Measurements from ENCODE around the gene STARD13. TPM values are rescaled to one million over a fixed set of nuclear protein-coding genes. Genes with fewer than 3 reads are reported as not detected.
A peak's percentile ranks its signal among the peaks of the same experiment; 100 is the strongest.

STARD13 gene
- total RNA-seq, 1 experiment from 2014 or later: 9.4 TPM

DNA sequence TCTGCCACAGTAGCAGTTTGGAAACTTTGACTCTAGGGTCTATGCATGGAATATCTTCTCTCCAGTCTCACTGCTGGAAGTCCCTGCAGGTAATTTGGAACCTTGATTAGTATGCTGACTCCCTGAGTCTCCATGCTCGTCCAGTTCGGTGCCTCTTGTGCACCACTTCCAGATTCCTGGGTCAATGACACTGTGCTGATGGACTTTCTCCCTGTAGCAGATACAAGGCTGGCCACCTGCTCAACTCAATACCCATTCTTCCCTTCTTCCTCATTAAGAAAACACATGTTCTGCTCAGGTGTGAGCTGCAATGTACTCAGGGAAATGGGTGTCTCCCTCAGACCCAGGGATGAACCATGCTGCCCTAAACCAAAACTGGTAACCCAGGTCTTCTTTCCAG is 170.3 kb downstream of the STARD13 start:
- DNase-seq (ENCODE audit: low read depth): no peak

DNA sequence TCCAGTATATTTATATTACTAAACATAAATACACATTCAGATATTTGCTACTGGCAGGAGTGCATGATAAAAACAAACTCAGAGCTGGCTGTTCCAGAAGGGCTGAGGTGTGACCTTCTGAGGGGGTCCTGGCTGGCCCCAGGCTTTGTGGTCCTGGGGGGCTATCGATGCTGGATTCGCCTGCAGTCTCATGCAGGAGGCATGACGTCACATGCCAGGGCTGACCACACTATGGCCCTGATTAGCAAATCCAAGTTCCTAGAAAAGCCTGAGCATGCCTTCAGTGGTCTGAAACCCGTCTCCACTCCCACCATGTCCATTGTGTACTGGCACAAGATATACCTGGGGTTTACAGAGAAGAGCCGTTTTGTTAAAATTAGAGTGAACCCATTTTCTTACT is 171.4 kb downstream of the STARD13 start:
- no peak for DNase-seq (ENCODE audit: low read depth)

DNA sequence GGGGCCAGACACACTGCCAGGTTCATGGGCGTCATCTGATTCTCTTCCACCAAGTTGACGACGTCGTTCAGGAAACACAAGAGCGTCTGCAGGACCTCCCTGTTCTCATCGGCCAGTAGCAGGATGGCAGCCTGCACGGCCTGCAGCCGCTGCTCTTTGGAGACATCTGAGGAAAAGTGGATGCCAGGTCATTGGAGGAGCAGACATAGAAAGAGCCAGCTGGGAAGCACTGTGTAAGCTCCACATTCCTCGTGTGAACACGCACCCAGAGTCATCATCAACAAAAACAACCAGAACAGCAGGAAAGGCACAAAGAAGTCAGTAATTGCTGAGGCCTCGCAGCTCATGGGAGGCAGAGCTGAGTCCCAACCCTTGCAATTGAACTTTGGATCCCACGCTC is 172.8 kb downstream of the STARD13 start:
- no peak for DNase-seq (ENCODE audit: low read depth)

DNA sequence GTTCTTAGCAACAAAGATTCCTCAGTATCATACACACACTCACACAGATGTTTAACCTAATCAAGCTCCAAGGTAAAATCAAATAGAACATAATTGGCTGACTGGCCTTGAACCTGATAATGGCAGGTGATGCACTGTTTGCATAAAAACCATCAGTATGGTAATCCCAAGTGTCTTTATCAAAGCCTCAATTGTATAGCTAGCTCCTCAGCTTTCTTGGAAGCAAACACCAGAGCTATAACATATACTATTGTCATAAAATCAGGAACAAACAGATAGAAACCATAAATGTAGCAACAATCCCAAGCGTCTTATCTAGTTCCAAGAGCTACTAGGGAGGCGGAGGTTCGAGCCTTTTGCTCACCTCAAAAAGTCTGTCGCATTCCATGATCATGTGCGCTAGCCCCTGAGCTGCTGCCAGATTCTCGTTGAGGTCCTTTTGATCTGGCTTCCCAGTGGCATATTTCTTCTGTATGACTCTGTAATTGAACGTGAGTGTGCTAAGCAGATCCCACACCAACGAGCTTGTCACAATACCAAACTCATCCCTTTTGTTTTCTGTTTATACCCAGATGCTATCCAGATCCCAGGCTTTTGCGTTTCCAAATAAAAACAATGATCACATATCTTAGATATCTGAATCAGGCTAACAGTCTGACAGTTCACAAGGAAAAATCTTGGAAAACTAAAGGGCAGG is 174.0 kb downstream of the STARD13 start:
- no peak for DNase-seq (ENCODE audit: low read depth)

DNA sequence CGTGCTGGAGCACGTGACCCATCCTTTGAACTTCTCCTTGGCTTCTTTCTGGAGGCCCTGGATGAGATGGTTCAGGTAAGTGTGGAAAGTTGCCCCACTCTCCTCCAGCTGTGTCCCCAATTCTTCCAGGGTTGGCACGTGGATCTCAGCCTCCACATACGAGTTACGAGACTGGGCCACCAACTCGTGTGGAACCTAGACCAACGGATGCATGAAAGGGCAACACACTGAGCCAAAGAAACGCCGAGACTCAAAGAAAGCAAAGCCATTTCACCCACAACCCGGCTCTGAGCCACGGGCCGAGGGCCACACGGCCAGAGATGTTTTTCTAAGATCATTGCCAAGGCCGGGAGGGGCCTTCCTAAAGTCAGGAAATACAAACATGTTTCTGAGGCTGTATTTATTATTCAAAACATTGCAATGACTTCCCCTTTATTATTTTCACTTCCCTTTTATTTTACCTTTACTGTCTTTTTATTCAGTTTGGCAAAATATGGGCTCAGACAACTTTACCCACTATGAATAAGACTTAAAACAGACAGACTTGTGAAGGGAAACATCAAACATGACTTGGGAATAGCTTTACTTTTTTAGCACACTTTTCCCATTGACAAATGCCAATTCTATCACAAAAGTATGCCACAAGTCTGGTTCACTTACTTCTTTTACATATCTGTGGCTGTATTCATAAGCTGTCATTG is 174.7 kb downstream of the STARD13 start:
- DNase-seq (ENCODE audit: low read depth): no peak

DNA sequence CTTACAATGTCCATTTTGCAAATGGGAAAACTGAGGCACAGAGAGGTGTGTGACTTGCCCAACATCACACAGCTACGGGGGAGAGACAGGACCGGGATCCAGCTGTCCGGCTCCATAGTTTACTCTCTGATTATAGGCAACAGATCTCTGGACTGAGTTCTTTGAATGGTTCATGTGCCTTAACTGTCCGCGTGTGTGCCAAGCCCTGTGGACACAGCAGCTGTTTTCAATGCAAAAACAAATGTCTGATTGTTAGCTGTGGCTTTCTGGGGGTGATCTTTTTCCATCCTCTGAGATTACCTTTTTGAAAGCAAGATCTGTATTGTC is 175.2 kb downstream of the STARD13 start:
- no peak for DNase-seq (ENCODE audit: low read depth)

DNA sequence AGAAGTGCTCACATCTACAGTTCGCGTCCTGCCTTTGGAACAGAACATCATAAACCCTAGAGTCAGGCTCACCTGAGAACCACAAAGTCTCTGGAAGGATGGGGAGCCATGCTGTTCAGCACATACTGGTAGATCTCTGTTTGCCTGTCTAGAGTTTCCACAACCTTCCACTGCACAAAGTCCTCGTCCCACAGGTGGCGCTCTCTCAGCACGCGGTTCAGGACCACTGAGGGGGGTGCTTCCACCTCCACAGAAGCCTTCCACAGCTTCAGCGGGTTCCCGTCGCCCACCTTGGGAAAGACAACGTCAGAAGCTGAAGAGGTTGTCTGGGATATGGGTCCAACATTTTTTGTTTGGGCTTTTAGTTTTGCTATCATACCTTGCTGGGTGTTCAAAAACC is 175.8 kb downstream of the STARD13 start:
- DNase-seq (ENCODE audit: low read depth): no peak

DNA sequence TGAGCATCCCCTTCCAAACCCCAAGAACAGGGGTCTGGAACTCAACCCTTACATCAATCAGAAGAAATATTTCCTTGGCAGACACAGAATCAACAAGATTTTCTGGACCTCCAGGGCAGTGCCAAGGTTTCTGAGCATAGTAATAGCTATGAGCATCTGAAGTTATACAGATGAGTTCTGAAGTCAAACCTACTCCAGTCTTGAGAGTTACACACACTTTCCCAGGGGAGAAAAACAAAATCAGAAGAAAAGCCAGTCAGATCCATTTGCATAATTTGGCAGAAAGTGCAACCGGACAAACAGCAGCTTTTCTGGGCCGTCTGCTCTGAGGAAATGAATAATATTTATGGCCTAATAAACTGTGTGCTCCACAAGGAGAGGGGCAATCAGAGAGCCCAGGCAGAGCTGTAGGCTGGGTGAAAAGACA is 176.3 kb downstream of the STARD13 start:
- peak; percentile 15 for DNase-seq (ENCODE audit: low read depth)

DNA sequence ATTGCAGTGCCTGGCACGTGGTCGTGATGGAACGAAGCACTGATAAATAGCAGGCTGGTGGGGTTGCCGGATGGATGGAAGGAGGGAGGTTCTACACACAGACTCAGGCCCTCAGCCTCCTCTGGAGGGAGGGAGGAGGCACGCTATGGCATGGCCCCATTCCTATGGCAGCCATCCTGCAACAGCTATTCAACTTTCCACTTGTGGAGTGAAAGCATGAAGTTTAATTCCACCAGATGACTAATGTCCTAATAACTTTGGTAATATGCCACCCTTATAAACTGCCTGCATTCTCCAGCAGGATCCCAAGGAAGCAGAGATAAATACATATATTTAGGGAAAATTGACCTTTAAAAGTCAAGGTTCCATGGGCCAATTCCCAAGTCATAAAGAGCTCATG is 176.9 kb downstream of the STARD13 start:
- DNase-seq (ENCODE audit: low read depth): peak; percentile 56

DNA sequence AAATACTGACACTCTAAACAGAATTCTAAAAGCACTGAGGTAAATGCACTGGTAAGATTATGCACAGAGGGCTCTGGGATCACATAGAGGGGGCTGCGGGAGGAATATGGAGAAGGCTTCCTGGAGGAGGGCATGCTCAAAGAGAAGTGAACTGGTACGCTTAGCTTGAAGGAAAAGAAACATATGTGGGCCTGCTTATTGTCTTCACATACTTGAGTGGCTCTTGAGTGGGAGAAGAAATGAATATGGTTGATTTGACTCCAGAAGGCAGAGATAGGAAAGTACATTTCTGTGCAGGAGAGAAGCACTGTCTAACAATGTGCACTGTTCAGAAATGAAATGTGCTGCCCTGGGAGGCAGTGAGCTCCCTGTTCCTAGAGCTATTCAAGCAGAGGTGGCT is 178.2 kb downstream of the STARD13 start:
- no peak for DNase-seq (ENCODE audit: low read depth)

DNA sequence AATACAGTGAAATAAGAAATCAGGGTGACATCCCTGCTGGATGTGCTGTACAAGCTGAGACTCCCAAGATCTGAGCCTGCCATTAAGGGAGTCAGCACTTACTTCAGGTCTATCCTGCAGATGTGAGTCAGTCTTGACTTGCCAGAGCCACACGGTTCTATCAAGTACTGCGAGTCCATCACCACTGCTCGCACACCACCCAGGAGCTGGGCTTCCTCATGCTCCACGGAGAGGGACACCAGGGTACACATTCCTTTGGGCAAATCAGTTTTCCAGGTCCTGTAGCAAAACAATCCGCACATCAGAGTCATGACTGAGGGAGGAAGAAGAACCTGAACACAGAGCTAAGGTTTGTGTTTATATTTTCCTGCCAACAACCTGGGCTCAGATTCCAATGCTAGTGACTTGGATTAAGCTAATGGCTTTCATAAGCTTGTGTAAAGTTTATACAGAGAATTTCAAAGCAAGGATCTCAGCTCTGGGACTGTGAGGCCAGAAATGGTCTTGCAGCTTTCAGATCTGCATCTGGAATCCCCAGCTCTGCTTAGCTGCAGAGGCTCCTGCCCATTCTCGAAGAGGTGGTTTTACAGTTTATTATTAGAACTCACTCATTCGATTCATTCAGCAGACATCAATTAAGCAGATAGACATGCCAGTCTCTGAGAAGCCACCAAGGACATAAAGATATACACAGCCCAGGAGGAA is 178.7 kb downstream of the STARD13 start:
- DNase-seq (ENCODE audit: low read depth): no peak

DNA sequence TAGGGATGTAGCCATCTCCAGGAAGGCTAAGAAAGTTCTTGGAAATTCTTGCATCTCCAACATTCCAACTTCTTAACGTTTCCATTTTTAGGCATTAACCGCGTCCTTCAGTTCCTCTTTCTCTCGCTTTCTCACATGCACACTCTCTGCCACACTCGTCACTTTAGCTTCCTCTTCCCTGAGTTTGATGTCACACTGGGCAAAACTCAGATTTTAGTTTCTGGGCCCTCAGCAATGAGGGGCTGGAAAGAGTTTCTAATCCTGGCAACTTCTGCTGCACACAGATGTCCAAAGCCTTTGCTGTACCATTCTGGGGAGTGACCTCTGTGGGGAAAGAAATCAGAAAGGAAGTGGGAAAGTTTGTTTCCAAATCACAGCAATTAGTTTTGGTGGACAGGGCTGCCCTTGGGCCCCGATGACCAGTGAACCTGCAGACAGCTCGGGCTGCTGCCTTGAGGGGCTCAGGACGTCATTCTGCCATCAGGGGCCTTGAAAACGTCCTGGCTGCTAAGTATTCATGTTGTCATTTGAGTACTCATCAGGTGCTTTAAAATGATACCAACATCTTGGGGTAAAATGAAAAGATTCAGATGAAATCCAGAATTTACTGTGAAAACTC is 180.1 kb downstream of the STARD13 start:
- no peak for DNase-seq (ENCODE audit: low read depth)

DNA sequence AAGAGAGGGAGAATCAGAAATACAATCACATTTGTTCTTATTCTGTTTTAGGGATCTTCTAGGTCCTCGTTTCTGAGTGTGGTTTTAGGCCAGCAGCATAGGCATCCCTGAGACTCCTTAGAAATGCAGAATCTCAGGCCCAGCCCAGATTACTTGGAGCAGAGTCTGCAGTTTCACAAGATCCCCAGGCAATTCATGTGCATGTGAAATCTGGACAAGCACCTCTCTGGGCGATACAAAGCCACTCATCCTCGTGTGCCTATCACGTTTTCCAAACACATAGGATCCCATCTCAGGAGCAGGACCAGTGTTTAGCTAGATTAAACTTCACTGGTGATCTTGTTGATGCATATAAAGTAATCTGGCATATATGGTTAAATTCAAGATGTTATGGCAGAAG is 182.1 kb downstream of the STARD13 start:
- no peak for DNase-seq (ENCODE audit: low read depth)

DNA sequence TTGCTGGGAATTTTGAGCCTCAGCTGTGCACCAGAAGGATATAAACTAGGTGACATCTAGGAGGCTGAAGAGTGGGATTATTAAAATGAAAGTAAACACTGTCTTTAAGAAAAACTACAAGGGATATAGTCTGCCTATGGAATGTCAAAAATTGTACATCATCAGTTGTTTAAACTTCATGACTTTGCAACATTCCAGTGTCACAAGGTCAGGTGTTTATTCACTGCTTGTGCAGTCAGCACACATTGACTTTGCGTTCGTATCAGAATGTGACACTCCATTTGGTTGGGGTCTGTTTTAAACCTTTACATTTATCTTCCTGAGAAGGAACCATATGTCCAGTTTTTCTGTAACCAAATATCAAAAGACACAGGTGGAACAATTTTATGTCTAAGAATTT is 183.7 kb downstream of the STARD13 start:
- DNase-seq (ENCODE audit: low read depth): no peak

DNA sequence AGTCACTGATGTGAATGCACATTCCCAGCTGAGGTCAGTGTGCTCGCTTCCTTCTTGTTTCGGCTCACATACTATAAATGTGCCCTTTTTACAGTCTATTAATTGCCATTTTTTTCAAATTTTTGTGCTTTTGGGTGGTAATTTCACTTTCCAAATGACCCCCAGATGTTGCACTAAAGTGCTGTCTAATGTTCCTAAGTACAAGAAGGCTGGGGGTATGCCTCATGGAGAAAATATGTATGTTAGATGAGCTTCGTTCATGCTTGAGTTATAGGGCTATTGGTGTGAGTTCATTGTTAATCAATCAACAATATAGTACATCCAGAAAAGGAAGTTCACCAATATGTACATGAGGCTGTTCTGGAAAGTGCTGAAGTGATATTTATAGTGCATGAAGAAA is 184.7 kb downstream of the STARD13 start:
- DNase-seq (ENCODE audit: low read depth): no peak

DNA sequence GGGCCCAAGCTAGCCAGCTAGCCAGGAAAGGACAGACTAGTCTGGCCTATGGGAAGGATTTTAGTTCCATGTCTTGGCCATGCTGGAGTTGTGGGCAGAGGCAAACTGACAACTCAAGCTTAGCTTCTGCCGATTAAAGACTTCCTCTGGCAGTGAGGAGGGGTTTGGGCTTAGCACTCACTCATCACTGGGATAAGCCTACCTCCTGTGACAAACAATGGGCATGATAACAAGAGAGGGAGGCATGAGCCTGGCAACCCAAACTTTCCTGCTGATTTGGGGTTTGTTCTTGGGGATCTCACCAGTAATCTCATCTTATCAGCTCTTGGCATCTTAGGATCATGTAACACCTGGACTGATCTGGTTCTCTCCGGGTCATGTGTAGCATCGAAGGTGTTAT is 185.7 kb downstream of the STARD13 start:
- no peak for DNase-seq (ENCODE audit: low read depth)

DNA sequence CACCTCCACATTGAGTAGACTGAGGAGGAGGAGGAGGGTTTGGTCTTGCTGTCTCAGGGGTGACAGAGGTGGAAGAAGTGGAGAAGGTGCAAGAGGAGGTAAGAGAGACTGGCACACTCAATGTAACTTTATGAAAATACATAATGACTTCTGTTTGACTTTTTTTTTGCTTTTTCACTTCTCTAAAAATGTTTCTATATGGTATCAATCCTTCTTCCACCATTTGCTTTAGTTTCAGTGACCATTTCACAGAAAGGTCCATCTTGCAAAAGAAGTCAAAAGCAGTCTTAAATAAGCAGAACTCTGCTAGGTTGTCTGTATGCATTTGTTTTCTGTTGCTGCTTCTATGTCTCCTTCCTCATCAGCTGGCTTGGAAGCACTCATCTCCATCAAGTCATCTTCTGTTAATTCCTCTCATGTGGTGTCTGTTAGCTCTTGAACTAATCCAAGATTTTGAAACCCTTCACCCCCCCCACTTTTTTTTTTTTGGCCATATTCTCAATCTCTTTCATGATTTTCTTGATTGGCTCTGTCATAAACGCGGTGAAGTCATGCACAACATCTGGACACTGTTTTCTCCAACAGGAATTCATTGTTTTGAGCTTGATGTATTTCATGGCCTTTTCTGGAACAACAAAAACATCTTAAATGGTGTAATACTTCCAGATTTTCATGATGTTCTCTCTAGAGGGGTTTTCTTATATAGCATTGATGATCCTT is 188.5 kb downstream of the STARD13 start:
- no peak for DNase-seq (ENCODE audit: low read depth)

DNA sequence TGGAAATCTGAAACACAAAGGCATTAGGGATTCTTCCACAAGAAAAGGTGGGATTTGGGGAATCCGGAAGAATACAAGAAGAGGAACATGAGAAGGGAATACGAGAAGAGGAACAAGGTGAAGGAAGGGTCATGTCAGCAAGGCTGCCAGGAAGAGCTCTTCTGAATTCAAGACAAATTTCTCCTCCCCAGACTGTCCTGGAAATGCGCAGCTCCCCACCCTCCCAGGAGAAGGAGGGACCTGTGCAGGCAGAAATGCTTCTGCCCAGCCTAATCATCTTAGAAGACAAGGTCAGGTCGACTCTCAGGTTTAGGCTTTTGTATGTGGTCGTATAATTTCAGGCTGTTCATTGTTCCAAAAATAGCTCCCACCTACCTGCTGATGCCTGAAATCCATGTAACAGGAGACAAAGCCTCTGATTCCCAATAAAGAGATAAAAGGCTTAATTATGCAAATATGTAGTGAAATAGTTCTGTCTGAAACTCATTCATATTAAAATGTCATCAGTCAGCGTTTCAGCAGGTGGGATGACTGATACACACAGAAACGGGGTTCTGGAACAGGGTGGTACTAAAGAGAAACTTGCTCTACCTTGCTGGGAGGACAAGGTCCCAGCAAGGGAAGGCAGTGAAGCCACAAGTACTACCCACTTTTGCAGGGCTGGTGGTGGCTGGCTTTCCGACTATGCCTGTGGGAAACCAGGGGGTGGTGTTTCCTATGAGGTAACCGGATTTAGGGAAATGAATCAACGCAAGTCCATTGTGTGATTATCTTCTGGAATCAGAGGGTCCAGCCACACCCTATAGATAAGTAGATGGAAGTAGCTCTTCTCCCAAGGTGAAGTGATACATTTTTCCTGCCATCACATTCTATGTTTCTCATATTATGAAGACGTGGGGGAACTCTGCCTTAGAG is 193.2 kb downstream of the STARD13 start:
- DNase-seq (ENCODE audit: low read depth): no peak

DNA sequence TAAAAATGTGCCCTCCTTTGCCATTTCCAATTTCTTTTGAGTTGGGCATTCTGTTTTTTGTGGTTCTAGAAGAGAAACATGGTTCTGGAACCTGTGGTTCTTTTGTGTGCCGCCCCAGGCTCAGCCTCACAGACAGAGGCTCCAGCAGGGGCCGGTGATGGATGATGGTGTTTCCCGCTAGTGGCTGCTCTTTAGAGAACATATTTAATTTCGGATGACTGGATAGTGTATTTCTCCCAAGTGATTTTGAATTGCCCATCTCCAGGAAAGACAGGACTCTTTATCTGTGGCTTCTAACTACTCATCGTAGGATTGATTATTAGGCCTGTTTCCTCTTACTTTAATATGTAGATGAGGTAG is 194.2 kb downstream of the STARD13 start:
- DNase-seq (ENCODE audit: low read depth): no peak

DNA sequence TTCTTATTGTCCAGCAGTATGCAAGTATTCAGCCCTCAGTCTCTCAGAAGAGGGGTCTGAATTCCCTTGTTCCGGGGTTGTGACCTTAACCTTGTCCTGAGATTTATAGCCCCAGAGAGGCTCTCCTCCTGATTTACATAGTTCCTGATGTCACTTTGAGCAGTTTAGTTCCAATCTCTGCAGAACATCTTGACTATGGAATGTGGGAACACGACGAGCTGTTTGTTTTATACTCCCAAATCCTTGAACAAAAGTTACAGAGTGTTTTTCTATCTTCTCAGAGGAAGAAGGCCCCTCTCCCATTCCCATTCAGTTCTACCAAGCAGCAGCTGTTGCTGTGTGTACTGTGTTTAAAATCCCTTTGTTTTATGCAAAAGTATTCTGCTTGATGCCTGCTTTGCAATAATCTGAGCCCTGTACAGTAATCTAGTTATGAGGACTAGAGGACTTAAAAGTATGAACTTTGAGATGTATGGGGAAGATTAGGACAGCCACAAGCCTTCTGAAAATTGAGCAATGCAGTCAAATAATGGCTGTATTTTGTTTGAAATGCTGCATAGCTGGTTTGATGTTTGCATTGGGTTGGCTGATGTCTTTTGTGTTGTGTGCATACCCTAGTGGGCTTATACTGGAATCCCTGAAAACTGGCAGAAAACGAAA is 194.7 kb downstream of the STARD13 start:
- DNase-seq (ENCODE audit: low read depth): no peak

DNA sequence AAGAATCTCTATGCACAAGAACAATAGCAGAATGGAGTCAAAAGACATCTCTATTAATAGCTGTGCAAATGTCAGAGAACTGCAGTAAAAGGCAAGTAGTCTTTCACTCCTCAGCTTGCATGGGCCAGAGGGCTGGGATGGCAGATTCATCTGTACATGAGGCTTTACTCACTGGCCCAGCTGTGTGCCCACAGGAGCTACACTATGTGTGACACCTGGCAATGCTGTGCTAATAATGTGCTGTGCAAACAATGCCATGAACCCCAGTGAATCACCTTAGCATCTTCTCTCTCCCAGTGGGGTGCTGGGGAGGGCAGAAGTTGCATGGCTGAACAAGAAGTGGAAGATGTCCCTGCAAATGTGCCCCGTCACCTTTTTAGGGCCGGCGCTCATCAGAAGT is 196.2 kb downstream of the STARD13 start:
- no peak for DNase-seq (ENCODE audit: low read depth)
